ENCODE measurements around the gene MSMP.

MSMP gene

DNA sequence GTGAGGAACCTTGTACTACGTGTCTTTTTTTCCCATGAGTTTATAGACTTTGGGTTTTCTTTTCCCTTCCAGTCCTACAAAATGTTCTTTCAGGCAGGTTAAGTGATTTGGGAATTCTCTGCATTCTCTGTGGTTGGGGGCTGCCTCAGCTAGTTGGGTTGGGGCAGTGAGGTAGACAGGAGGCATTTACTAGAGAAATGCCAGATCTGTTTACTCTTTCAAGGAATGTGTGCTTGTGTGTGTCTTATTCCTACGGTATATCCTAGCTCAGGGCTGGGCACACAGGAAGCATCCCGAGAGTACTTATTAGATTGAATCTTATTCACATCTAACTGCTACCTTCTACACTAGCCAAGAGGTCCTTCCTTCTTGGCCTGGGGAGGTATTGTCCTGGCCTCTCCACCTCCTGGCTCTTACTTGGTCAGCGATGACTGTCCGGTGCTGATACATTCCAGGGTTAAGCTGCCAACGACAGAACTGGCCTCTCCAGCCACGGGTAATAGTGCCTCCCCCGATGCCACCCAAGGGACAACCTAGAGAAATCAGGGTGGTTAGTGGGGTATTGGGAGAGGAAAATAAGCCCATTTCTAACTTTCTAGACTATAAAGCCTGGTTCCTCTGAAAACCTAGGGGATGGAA is 10.1 kb downstream of the MSMP start:
- DNase-seq (ENCODE audit: low read depth, low spot score) = no peak

DNA sequence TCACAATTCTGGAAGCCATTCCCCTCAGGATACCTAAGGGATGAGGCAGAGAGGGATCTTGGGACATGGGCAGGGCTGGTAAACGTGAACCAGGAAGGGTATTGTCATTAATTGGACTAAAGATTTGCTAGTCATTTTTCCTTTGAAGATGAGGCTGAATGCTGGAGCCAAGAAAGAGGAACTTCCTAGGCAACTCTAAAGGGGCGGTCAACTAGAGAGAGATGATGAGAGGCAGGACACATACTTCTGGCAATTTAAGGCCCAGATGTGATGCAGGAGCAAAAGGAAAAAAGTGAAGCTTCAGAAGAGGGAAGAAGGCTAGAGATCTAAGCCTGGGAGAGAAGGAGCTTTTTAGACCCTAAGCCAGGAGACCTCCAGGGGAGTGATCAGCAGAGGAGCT is 10.6 kb downstream of the MSMP start:
- no peak for DNase-seq (ENCODE audit: low read depth, low spot score)

DNA sequence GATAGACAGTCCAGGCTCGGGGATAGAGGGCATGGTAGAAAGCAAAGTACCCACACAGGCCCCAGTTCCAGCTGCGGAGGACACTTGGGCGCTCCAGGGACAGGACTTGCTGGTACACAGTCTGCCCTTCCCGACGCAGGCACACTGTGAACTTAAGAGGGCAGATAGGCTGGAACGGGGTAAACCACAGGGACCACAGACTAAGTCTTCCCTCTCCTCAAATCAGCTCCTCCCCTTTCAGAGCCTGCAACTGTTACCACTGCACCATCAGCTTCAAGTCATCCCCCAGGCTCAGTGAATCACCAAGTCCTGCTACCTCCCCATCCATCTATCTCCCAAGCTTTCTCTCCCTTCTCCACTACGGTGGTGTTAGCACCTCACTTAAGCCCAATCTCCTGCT is 12.3 kb downstream of the MSMP start:
- DNase-seq (ENCODE audit: low read depth, low spot score) = no peak

DNA sequence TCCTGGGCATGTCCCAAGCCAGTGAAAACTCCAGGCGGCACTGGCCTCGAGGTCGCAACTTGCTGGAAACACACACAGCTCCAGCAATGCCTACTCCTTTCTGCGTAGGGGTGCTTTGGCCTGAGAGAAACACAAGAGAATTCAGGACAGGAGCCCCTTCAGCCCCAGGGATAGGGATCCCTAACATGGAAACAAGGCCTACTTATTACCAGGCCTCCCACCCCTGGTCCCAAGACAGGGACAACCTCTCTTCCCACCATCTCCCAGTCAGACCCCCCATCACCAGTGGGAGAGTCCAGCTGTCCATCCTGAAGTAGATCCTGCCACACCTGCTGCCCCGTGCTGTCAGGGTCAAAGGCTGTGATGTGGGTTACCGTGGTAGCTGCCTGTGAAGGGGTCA is 13.8 kb downstream of the MSMP start:
- DNase-seq (ENCODE audit: low read depth, low spot score) = no peak

DNA sequence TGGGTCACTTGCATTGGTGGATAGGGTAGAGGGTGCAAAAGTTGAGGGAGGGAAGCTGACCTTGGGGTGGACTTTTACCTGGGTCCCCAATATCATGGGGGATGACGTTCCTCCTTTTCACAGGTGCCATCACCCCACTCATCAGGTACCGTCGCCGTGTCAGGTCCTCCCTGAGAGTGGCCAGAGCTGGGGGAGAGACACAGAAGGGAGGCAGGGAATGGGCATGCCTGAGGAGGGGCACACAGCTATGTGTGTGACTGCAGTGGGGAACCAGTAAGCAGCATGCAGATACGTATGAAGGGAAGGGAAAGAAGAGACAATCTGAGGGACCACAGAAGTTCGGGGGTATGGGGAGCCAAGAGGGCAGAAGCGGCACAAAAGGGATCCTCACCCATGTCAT is 15.2 kb downstream of the MSMP start:
- no peak for DNase-seq (ENCODE audit: low read depth, low spot score)

DNA sequence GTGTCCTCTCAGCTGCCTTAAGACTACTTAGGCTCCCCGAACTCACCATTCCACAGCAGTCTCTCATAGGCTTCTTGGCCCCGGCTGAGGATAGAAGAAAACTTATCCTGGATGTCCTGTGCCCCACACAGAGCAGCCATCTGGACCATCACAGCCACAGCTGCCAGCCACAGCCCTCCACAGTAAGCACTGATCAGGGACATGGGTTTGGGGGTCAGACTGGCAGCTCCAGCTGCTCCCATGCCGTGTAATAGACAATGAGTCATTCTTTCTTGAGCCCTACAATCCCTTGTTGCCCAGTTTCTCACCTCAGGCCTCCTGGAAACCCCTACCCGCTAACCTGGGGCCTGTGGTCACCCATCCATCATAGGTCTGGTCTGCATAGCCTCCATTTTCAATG is 15.9 kb downstream of the MSMP start:
- DNase-seq (ENCODE audit: low read depth, low spot score) = no peak

DNA sequence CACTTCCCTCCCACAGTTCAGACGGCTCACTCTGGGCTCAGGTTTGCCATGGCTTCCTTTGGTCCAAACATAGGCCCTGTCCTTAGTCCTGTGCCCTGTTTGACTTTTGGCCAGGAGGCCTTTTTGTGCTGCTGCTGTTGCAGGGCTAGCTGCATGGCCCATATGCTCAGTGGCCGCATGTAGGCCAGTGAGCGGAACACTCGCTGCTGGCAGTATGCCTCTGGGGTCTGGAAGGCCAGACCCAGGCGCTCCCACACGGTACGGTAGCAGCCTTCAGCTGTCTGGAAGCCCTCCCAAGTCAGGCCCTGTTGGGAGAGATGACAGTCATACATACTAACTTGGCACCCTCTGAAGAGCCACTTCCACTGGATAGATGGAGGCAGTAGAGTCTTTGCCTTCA is 16.9 kb downstream of the MSMP start:
- DNase-seq (ENCODE audit: low read depth, low spot score) = no peak

DNA sequence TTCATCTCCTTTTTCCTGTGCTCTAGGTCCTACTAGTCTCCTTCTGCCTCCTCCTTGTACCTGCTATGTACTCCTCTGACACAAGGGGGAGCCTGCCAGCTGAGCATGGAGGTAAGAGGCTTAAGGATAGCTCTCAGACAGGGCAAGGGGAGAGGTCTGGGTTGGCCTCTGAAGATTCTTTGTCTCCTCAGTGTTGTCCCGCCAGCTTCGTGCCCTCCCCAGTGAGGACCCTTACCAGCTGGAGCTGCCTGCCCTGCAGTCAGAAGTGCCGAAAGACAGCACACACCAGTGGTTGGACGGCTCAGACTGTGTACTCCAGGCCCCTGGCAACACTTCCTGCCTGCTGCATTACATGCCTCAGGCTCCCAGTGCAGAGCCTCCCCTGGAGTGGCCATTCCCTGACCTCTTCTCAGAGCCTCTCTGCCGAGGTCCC is 17.9 kb downstream of the MSMP start:
- no peak for DNase-seq (ENCODE audit: low read depth, low spot score)

DNA sequence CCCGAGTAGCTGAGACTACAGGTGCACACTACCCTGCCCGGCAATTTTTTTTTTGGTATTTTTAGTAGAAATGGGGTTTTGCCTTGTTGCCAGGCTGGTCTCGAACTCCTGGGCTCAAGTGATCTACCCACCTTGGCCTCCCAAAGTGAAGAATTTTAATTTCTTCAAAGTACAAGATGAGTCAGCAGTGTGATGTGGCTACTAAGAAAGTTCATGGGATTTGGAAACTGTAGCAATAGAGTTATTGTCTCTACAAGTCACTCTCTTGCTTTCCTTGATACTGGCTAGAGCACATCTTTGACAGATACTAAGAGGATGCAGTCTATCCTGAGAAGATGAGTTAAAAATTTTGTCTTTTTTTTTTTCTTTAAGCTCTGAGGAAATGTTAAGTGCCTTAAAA is 20.0 kb downstream of the MSMP start:
- DNase-seq (ENCODE audit: low read depth, low spot score) = no peak

DNA sequence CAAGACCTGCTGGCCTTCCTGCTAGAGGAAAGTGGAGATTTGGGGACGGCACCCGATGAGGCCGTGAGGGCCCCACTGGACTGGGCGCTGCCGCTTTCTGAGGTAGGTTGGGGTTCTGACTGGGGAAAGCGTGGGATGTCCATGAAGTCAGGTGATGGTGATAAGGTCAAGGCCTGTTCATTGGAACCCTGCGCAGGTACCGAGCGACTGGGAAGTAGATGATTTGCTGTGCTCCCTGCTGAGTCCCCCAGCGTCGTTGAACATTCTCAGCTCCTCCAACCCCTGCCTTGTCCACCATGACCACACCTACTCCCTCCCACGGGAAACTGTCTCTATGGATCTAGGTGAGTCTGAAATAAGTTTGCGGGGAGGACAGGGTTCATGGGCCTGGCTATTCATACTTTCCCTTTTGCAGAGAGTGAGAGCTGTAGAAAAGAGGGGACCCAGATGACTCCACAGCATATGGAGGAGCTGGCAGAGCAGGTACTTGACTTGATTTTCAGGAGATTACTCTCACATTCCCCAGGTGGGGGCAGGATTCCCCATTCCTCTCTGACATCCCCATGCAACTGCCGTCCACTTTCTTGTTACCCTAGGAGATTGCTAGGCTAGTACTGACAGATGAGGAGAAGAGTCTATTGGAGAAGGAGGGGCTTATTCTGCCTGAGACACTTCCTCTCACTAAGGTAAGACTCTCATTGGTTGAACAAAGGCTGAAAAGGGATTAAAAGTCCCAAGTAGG is 21.1 kb downstream of the MSMP start:
- DNase-seq (ENCODE audit: low read depth, low spot score) = no peak

DNA sequence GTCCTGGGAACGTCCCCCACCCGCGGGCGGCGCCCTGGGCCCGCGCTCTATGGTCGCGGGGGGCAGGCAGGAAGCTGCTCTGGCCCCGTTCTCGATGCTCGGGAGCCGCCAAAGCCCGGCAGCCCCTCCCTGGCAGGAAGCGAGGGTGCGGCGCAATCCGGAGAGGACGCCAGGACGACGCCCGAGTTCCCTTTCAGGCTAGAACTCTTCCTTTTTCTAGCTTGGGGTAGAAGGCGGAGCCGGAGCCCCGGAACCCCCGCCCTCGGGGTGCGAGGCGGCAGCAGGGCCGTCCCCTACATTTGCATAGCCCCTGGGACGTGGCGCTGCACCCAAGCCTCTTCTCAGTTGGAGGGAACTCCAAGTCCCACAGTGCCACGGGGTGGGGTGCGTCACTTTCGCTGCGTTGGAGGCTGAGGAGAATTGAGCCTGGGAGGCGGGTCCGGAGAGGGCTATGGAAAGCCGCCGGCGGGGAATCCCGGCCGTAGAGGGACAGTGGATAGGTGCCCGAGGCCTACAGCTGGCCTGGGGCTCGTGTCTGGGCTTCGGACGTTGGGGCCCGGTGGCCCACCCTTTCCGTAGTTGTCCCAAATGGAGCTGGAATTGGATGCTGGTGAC is 21.8 kb downstream of the MSMP start, which contains the start of the genes CREB3 and TLN1:
CREB3 (plus strand) TSS at position 482 of the 615 bp plus-strand sequence; CDS start at position 589, 107 bp downstream.
TLN1 (minus strand) TSS at position 11 of the 615 bp plus-strand sequence. CDS start 6,501 bp downstream, outside the sequence.
- DNase-seq (ENCODE audit: low read depth, low spot score) = peak; percentile 97

DNA sequence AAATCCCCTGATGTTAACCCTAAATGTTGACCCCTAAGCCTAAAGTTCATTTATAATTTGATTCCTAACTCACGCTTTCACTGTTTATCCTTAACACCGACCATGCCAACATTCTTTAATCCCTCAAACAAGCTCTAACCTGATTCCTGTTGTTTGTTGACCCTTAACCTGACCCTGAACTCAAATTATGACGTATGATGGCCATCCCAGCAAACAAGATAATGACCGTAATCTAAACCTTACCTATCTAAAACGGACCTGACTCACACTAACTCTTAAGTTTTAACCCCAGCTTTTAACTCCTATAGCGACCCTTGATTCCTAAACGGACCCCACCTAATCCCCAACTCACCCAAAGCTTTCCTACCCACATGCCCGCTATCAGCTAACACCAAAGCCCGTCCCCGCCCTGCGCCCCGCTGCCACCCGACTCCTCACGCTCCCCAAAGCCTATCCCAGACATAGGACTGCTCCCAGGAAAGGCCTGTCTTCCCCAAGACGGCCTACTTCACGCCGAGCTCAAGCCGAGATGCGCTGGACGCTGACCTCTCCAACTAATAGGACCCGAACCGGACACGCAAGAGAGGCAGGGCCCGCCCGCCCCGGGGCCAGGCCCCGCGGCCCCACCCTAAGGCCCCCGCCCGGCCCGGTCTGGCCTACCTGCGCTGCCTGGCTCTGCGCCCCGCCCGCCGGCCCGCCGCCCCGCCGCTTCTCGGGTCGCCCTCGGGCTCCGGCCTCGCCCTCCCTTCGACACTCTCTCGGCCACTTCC is 22.5 kb downstream of the MSMP start:
- no peak for DNase-seq (ENCODE audit: low read depth, low spot score)

DNA sequence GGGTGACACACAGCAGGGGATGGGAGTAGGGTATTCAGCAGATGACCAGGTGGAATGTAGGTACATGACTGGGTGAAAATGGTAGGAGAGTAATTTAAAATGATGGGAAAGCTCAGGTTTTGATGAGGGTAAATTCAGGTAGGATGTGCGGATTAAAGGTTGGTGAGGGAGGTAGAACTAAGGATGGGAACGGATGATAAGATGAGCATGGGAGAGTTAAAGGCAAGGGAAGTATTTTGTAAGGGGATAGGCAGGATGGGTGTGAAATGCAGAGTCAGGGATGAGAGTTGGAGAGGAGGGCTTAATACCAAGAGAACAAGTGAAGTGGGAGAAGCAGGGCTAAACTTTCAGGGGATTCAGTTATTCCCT is 23.6 kb downstream of the MSMP start:
- DNase-seq (ENCODE audit: low read depth, low spot score) = no peak

DNA sequence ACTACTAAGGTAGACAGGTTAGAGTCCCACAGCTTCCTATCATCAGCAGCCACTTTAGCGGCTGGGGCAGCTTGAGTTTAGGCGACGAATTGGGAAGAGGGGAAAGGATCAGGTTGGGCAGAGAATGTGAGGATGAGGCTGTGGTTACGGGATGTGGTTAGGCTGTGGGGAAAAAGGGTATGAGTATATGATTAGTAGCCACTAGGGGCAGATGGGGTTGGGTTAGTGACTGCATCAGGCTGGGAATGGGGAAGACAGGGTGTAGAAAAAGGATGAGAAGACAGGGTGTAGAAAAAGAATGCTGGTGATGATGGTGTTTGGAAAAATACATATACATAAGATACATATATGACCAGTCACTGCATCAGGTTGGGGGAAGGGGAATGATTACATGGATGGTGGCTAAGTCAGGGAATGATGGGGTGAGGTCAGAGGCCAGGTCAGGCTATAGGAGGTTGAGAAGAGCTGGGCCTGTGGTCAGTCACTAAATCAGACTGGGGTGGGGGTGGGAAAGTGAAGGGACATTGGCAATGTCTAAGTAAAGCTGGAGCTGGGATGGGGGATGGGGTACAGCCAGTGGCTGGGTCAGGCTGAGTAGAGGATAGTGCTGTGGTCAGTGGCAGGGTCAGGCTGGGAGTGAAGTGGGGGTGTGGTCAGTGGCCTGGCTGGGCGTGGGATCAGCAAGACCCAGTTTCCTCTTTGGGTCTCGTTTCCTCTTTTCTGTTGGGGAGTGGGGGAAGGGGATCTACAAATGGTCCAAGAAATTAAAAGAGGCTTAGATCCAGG is 24.2 kb downstream of the MSMP start:
- DNase-seq (ENCODE audit: low read depth, low spot score) = no peak

DNA sequence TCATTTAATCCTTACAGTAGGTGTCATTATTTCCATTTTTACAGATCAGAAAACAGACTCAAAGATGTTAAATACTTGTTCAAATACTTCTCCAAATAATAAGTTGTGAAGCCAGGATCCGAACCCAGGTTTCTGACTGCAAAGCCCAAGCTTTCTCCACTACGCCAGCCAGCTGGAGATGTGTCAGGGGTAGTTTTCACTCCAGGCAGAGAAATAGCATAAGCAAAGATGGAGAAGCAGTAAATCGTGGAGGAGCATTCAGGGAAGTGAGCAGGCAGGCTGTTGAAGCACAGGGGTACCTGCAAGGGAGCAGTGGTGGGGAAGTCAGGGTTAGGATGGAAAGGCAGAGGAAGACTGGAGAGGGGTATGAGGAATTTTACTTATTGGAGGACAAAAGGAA is 25.0 kb downstream of the MSMP start:
- no peak for DNase-seq (ENCODE audit: low read depth, low spot score)

DNA sequence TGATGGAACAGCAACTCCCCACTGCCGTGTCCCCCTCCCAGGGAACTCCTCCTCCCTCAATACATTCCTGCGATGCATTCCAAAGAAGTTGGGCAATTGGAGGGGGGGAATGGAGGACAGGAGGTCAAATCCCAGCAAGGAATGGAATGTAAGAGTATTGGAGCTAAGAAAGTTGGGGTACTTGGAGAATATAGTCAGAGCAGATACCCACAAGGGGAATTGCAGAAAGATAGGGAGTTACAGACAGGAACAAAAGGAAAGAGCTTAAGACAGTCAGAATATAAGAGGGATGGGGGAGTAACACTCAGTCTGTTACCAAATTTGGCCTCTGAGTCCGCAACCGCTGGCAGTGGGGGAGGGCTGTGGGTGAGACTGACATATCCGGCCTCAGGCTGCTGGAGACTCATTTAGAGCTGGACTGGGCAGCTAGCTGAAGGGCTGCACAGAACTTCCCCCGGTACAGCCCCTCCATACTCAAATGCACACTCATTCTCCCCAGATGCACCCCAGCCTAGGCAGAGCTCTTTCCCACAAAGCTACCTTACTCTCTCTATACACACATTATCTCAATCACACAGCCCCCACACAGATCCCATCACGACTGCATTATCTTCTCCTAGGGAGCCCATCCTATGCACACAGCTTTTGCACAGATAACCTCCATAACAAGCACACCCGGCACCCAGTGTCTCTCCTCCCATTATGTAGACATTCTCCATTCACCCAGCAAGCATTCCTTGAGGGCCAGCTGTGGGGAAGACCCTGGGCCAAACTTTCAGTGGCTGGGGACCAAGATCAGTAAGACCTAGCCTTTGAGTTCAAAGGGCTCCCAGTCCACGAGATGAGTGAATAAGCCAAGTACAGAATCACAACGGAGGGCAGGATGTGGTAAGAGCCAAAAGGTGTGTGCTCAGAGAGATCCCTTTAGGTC is 25.8 kb downstream of the MSMP start:
- no peak for DNase-seq (ENCODE audit: low read depth, low spot score)

DNA sequence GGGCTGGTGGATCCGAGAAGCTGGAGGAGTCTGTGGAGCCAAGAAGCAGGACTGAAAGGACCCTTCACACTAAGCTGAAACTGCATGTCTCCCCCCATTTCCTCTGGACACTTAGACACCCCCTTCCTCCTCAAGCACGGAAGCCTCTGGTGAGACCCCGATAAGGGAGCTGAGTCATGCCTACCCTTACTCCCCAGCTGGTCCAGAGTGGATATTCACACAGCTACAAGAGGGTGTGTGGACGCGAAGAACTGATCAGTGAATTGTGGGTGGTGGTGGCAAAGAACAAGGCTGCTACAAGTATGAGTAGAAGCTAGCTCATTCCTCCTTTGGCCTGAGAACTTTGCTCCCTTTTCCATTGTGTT is 26.4 kb downstream of the MSMP start:
- no peak for DNase-seq (ENCODE audit: low read depth, low spot score)

DNA sequence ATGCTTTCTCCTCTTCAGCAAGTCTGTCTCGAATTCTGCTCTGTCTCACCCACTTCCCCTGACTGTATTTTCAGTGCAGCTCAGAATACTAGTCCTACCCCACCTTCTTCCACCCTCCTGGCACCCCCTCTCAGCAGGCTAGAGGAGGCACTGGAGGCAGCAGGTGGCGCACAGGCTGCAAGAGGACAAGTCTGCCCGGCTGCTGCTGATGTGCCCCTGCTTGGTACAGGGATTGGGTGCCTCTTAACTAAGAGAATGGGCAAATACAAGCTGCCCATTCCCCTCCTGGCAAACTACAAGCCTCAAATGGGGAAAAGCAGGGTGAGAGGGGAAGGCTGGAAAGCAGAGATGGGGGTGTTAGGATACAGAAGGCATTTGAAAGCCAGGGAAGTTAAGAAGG is 27.1 kb downstream of the MSMP start:
- no peak for DNase-seq (ENCODE audit: low read depth, low spot score)

DNA sequence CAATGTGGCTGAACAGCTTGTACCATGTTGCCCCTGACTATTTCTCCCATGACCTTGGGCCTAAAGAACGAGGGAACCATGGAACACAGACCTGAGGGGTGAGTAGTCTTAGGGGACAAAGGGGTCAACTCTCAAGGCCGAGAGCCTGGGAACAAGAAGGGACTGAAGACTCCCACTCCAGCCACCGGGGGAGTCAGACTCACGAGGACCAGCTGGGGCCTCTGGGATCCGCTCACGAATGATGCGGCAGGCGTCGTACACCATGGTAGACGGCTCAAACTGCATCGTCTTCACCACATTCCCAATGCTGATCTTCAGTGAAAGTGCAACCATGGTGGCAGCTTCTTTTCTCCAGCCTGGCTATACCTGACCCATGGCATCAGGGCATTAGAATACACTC is 28.7 kb downstream of the MSMP start:
- no peak for DNase-seq (ENCODE audit: low read depth, low spot score)

DNA sequence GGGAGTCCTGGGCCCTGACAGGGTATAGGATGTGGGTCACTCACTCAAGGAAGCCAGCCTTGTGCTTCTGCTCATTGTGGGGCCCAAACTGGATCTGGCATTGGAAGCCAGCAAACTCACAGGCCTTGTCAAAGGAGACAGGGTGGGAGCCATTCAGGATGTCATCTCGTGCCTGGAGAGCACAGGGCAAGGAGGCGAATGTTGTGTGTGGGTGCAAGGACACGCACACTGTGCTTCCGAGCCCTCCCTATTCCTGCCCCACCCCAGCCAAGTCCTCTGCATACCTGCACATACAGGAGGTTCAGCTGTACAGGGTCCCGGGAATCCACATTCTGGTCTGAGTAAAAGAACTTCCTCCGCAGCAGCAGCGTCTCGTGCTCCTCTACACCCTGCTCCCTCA is 30.2 kb downstream of the MSMP start:
- no peak for DNase-seq (ENCODE audit: low read depth, low spot score)
